Measurements from ENCODE around the gene WNT9A.
"Not testable (repeated sequence)": the region's sequence is repeated elsewhere in the genome, so short reads cannot be mapped to it uniquely, and the experiment has no call there.

Gene WNT9A

GRCh38 chr1:227922501-227923352 is 25.0 kb downstream of the WNT9A start:
- no peak for DNase-seq

GRCh38 chr1:227921461-227922185 is 26.1 kb downstream of the WNT9A start:
- no peak for DNase-seq

- no peak for DNase-seq
Observed at GRCh38 chr1:227920896-227921295, 26.8 kb downstream of the WNT9A start.

- DNase-seq, result no peak
Observed at GRCh38 chr1:227920426-227920825, 27.3 kb downstream of the WNT9A start.

GRCh38 chr1:227919906-227920305 is 27.8 kb downstream of the WNT9A start:
- no peak for DNase-seq

- DNase-seq, result no peak
Observed at GRCh38 chr1:227918736-227919135, 29.0 kb downstream of the WNT9A start.

- DNase-seq, result no peak
Observed at GRCh38 chr1:227918083-227918700, 29.5 kb downstream of the WNT9A start.

- DNase-seq, result no peak
Observed at GRCh38 chr1:227917081-227917950, 30.4 kb downstream of the WNT9A start.

GRCh38 chr1:227916655-227917054 is 31.1 kb downstream of the WNT9A start:
- no peak for DNase-seq

- DNase-seq, result no peak
Observed at GRCh38 chr1:227915564-227916553, 31.9 kb downstream of the WNT9A start.

- no peak for DNase-seq
Observed at GRCh38 chr1:227914801-227915563, 32.8 kb downstream of the WNT9A start.

GRCh38 chr1:227913764-227914721 is 33.7 kb downstream of the WNT9A start:
- DNase-seq, result no peak

GRCh38 chr1:227913396-227913763 is 34.4 kb downstream of the WNT9A start:
- no peak for DNase-seq

- no peak for DNase-seq
Observed at GRCh38 chr1:227912866-227913265, 34.9 kb downstream of the WNT9A start.

- DNase-seq, result no peak
Observed at GRCh38 chr1:227911376-227911775, 36.4 kb downstream of the WNT9A start.

GRCh38 chr1:227910511-227911153 is 37.1 kb downstream of the WNT9A start:
- DNase-seq, result no peak

GRCh38 chr1:227909923-227910328 is 37.8 kb downstream of the WNT9A start:
- not testable (repeated sequence) for DNase-seq

- DNase-seq, result no peak
Observed at GRCh38 chr1:227909188-227909587, 38.5 kb downstream of the WNT9A start.

- no peak for DNase-seq
Observed at GRCh38 chr1:227908359-227908758, 39.4 kb downstream of the WNT9A start.
